Measurements from ENCODE around the gene HARBI1. TPM values are rescaled to one million over a fixed set of nuclear protein-coding genes. Genes with fewer than 3 reads are reported as not detected.
A peak's percentile ranks its signal among the peaks of the same experiment; 100 is the strongest.

HARBI1 gene
- total and polyA plus RNA-seq, 9 of the 15 experiments (the other 6 are each of a cell fraction or from before 2014, with no cell fraction given) = 3.5 to 8.4 (median 5.5) TPM

DNA sequence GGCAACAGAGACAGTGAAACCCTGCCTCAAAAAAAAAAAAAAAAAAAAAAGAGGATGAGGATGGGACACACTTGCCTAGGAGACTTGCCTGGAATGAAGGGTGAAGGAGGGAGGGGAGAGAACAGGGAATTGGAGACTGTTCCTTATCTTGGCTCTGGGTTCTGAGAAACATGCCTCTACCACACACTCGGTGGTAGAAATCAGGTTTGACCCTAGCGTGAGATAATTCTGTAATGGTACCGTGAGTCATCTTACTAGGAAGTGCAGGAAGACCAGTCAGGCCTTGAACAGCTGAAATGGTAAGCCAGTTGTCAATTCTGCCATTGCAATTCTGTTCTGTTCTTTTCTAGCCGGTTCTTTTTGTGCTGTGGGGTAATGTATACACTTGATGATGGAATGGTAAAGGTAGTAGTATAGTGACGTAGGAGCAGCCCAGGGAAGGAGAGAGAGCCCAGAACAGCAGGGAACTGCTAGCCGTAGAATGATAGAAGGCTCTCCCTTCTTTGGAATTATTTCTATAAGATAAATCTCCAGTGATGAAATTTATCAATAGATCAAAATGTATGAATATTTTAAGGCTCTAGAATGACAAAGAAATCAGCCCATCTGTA, 19.3 kb downstream of the HARBI1 start (continued):
- no peak for TF ChIP-seq RNF2 (IDR thresholded peaks at IDR 0.05)
- peak; percentile 57; the same call in 1 of the 2 replicates for TF ChIP-seq BCOR (IDR thresholded peaks at IDR 0.05)
- peak; percentile 60; the same call in 1 of the 2 replicates for TF ChIP-seq ZNF175 (CRISPR knock-in tag; IDR thresholded peaks at IDR 0.05; ENCODE audit: low read depth)
- no peak for TF ChIP-seq OTX1 (CRISPR knock-in tag; IDR thresholded peaks at IDR 0.05)
- TF ChIP-seq, protein P1, sequence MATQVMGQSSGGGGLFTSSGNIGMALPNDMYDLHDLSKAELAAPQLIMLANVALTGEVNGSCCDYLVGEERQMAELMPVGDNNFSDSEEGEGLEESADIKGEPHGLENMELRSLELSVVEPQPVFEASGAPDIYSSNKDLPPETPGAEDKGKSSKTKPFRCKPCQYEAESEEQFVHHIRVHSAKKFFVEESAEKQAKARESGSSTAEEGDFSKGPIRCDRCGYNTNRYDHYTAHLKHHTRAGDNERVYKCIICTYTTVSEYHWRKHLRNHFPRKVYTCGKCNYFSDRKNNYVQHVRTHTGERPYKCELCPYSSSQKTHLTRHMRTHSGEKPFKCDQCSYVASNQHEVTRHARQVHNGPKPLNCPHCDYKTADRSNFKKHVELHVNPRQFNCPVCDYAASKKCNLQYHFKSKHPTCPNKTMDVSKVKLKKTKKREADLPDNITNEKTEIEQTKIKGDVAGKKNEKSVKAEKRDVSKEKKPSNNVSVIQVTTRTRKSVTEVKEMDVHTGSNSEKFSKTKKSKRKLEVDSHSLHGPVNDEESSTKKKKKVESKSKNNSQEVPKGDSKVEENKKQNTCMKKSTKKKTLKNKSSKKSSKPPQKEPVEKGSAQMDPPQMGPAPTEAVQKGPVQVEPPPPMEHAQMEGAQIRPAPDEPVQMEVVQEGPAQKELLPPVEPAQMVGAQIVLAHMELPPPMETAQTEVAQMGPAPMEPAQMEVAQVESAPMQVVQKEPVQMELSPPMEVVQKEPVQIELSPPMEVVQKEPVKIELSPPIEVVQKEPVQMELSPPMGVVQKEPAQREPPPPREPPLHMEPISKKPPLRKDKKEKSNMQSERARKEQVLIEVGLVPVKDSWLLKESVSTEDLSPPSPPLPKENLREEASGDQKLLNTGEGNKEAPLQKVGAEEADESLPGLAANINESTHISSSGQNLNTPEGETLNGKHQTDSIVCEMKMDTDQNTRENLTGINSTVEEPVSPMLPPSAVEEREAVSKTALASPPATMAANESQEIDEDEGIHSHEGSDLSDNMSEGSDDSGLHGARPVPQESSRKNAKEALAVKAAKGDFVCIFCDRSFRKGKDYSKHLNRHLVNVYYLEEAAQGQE (IDR thresholded peaks at IDR 0.05; ENCODE audit: borderline replicate concordance) = peak; percentile 29; the same call in 1 of the 2 replicates
- TF ChIP-seq, protein P1 (CRISPR knock-in tag; IDR thresholded peaks at IDR 0.05; ENCODE audit: low read depth) = no peak
- no peak for TF ChIP-seq HEY1 (CRISPR knock-in tag; IDR thresholded peaks at IDR 0.05; ENCODE audit: borderline replicate concordance)
- TF ChIP-seq CEBPB (tag; IDR thresholded peaks at IDR 0.05) = no peak
- no peak for TF ChIP-seq PHB (CRISPR knock-in tag; IDR thresholded peaks at IDR 0.05)
- no peak for TF ChIP-seq ZNF77 (CRISPR knock-in tag; IDR thresholded peaks at IDR 0.05)
- TF ChIP-seq TFAM (CRISPR knock-in tag; conservative IDR thresholded peaks at IDR 0.05) = no peak
- TF ChIP-seq ETV1 (tag; conservative IDR thresholded peaks at IDR 0.05; ENCODE audit: low read depth) = 0 out of 2 replicates have a peak, but pooled peaks have one; percentile 39
- TF ChIP-seq ASH1L (IDR thresholded peaks at IDR 0.05; ENCODE audit: borderline replicate concordance, low read depth, partially characterized antibody) = no peak
- peak; percentile 63; the same call in 1 of the 2 replicates for TF ChIP-seq NBN (IDR thresholded peaks at IDR 0.05; ENCODE audit: low read depth)
- TF ChIP-seq ZNF12 (CRISPR knock-in tag; IDR thresholded peaks at IDR 0.05) = no peak
- TF ChIP-seq ZNF224 (CRISPR knock-in tag; IDR thresholded peaks at IDR 0.05) = no peak
- TF ChIP-seq TAF1 (IDR thresholded peaks at IDR 0.05; ENCODE audit: control insufficient read depth, extremely low read depth, insufficient read depth, low read length, severe bottlenecking) = no peak
- TF ChIP-seq SNRNP70 (optimal IDR thresholded peaks at IDR 0.05; ENCODE audit: low read depth, low read length) = no peak
- no peak for TF ChIP-seq POLR2B (IDR thresholded peaks at IDR 0.05; ENCODE audit: low read depth, partially characterized antibody)
- peak in 1 of 2 experiments; percentile 72; a peak in 1 of 3 replicates for TF ChIP-seq CBX3 (IDR thresholded peaks at IDR 0.05; ENCODE audit: borderline replicate concordance in 1 of 2, low read length in 2 of 2)
- TF ChIP-seq, protein P2, sequence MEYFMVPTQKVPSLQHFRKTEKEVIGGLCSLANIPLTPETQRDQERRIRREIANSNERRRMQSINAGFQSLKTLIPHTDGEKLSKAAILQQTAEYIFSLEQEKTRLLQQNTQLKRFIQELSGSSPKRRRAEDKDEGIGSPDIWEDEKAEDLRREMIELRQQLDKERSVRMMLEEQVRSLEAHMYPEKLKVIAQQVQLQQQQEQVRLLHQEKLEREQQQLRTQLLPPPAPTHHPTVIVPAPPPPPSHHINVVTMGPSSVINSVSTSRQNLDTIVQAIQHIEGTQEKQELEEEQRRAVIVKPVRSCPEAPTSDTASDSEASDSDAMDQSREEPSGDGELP (CRISPR knock-in tag; IDR thresholded peaks at IDR 0.05; ENCODE audit: borderline replicate concordance) = peak; percentile 46; the same call in 1 of the 2 replicates

All from K562 (cell line).